H1 (cell line): ENCODE measurements around the gene MGRN1. TPM values are rescaled to one million over a fixed set of nuclear protein-coding genes. Genes with fewer than 3 reads are reported as not detected.

Source experiments
- CEBPB ChIP-seq: IDR thresholded peaks from 2 replicates; pipeline ENCODE4 v1.6.1; 2012; ENCODE audit warnings: low read depth, low read length
- HDAC2 ChIP-seq, 2 experiments: fragments of 300-600 bp in 1 of 2; sonication (generic) in 1 of 2; IDR thresholded peaks; 2 replicates each; pipeline ENCODE4 v1.6.1; 2011 to 2012; ENCODE audit warnings: low read depth in 2 of 2, low read length in 2 of 2, mild to moderate bottlenecking in 2 of 2, moderate library complexity in 2 of 2, borderline replicate concordance in 1 of 2, inconsistent platforms in 1 of 2
- KDM4A ChIP-seq: IDR thresholded peaks from one replicate; pipeline ENCODE4 v1.7.1; 2012; ENCODE audit warnings: low read depth, mild to moderate bottlenecking, moderate library complexity, low read length, inconsistent platforms; ENCODE audit not compliant: severe bottlenecking
- TCF12 ChIP-seq: IDR thresholded peaks from 2 replicates; pipeline ENCODE4 v1.6.1; 2011; ENCODE audit warnings: low read depth, mild to moderate bottlenecking, low read length
- polyA plus RNA-seq, 7 experiments: library from polyadenylated mRNA; depleted of rRNA in 3 of 7; stranded (reverse) in 5 of 7; unstranded in 2 of 7; fragments of >200 nt in 5 of 7; fragments of 200-250 nt in 2 of 7; gene quantifications; 1 replicate in 5 of 7; 2 replicates in 1 of 7; 4 replicates in 1 of 7; pipeline versions ENCODE4 v1.2.1 to v1.2.3, GENCODE V29; 2011 to 2013; ENCODE audit warnings: missing spikeins in 2 of 7, mixed read lengths in 2 of 7
- total RNA-seq: library from RNA; stranded (reverse); fragmentation: NEBNext Ultra II Directional; extraction: Animal tissue kit (Norgen Biotek cat#: 25700); gene quantifications from 2 replicates; pipeline ENCODE4 v1.2.1, GENCODE V29; 2021

The MGRN1 gene
- total and polyA plus RNA-seq, 2 of the 8 experiments (the other 6 are each of a cell fraction or from before 2014, with no cell fraction given): 15.0 to 82.3 TPM

DNA sequence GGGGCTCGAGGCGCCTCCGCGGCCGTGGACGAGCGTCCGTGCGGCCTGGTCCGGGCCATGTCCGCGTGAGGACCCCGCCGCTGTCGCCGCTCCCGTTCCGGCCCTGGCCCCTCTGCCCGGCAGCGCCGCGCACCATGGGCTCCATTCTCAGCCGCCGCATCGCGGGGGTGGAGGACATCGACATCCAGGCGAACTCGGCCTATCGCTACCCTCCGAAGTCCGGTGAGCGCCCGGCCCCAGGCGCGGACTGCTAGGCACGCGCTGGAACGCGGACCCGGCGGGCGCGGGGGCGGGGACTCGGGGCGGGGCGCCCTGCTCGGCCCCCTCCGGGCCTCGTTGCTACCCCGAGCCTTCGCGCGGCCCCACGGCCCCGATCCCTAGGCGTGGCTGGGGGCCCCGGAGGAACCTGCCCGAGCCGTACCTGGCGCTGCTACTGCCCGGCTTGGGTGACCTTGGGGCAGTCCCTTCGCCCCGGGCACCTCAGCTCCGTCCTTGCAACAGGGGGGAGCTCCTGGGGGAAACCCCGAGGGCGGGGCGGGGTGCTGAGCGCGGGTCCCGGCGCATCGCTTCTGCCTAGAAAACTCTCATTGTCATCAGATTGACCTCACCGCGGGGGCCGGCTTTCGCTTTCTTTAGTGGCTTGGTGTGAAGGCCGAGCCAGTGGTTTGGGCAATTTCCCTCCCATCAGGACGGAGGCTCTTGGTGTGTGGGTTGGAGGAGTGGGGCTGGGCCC, 367 bp downstream of the MGRN1 start (continued):
- no peak for TF ChIP-seq CEBPB
- peak; percentile 77 for TF ChIP-seq KDM4A
- TF ChIP-seq HDAC2 (IDR thresholded peaks at IDR 0.05; ENCODE audit: borderline replicate concordance in 1 of 2, low read depth in 2 of 2, low read length in 2 of 2): 0 out of 4 replicates have a peak, but pooled peaks of 1 of the 2 experiments have one; percentile 7
- TF ChIP-seq TCF12: no peak
- TF ChIP-seq, all 59 proteins: peak for 12
